NCI-H2029 (cell line): ENCODE measurements around the gene DGLUCY.
A peak's percentile ranks its signal among the peaks of the same experiment; 100 is the strongest.
"Not testable (repeated sequence)": the region's sequence is repeated elsewhere in the genome, so short reads cannot be mapped to it uniquely, and the experiment has no call there.

Experiments used
- DNase-seq: peaks from one replicate; lab custom pipeline; 2025; lab: John Stamatoyannopoulos, UW

The DGLUCY gene

DNA sequence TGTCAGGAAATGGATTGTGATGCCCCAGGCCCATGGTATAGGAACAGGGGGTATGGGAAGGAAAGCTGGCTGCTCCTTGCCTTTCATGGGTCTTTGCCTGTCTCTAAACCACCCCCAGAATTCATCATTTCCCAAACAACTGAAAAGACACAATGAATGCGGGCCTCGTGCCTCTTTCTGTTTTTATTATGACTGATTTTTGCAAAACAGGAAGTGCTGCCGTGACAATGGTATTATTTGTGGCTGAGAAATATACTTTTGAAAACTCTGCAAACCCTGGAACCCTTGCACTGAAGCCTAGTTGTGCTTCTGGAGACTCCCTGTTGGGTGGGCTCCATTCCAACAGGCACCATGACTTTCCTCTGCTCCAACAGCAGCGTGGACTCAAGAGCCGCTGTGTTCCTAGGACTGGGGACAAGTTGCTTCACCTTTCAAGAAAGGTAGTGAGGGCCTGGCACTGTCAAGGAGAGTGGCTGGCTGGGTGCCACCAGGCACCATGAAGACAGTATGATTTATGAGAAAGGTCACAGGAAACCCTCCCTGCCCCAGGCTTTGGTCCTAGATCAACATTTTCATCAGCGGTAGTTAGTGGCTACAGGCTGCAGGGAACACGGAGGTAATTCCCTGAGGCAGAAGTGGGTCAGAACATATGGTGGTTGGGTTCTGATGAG, 4.8 kb upstream of the DGLUCY start:
- no peak for DNase-seq

DNA sequence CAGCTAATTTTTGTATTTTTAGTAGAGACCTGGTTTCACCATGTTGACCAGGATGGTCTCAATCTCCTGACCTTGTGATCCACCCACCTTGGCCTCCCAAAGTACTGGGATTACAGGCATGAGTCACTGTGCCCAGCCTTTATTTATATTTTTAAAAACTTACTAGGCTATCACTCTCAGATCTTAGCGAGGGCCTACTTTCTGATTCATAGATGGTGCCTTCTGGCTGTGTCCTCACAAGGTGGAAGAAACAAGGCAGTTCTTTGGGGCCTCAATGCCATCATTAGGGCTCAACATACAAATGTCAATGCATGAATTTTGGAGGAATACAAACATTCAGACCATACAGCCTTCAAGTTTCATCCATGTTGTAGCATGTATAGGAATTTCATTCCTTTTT, 2.4 kb upstream of the DGLUCY start:
- no peak for DNase-seq

DNA sequence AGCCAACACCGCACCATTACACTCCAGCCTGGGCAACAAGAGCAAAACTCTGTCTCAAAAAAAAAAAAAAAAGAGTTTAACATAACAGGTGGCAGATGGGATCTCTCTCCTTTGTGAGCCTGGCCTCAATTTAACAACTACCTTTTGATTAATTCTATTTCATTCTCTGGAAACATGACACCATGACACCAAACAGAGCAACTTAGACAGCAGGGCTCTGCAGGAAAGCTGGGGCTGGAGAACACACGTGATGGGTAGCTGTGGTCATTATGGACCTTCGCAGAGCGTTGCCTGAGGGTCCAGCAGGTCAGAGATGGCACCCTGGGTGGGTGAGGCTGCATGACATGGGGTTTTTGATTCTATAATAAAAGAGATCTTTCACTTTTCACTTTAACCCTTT, 1.7 kb upstream of the DGLUCY start:
- DNase-seq: no peak

DNA sequence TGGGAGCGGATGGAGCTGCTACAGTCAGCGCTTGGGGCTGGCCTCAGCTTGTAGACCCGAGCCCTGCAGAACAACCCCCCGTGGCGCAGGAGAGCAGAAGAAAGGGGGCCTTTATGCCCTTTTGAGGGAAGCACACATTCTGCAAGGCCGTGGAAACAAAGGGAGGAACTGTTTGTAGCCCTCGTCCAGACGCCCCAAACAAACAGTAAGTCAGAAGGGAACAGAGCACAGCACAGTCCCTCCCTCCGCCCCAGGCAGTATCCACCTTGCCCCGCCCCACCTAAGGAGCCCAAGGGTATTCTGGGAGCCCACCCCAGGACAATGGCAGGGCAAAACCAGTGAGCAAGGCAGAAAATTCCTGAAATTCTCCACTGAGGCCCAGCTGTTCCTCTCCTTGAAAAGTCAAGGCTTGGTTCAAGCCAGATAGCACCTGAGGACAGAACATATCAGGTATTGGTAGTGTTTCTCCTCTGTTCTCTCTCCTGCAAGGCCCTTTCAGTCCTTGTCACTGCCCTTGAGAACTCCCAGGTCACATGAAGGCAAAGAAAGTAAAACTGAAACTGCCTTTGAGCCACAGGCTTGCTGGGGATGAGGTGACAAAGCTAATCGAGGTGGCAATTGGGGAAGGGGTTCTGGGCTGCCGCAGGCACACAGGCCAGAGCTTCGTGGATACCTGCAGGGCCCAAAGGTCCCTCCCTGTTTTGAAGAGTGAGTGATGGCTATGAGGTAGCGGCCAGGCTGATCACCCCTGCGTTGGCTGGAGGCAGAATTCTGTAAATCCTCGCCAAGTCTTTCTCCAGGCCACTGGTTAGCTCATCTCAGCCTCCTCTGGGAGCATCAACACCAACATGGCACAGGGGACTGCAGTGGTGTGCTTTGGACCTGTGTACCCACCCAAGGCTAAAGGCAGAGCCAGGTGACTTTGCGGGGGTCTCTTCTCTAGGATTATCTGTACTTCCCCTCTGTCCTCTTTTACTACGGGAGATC, 499 bp downstream of the DGLUCY start:
- peak; percentile 54 for DNase-seq

DNA sequence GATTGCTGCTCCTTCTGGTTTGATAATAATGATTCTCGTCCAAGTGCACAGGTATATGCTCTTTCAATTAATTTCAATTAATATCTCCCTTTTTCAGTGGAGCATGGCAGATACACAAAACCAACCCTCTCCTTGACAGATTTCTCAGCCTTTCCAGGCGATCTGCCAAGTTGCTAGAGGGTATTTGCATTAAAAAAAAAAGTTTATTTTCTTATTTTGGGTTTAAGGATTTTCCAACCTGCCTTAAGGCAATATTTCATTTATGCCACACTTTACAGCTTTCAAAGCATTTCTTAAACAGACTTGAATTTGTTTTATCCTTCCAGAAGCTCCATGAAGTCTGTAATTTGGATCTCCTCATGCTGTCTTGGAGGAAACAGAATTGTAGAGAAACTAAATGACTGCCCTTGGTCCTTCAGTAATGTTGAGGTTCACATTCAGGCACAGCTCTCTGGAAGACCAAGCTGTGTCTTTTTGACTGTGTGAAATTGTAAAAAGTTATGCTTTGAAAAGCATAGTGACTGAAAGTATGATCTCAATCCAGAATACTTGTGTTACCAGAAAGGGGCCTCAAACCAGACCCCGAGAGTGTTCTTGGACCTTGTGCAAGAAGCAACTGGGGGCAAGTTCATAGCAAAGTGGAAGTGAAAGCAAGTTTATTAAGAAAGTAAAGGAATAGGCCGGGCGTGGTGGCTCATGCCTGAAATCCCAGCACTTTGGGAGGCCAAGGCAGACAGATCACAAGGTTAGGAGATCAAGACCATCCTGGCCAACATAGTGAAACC, 2.3 kb downstream of the DGLUCY start:
- no peak for DNase-seq

DNA sequence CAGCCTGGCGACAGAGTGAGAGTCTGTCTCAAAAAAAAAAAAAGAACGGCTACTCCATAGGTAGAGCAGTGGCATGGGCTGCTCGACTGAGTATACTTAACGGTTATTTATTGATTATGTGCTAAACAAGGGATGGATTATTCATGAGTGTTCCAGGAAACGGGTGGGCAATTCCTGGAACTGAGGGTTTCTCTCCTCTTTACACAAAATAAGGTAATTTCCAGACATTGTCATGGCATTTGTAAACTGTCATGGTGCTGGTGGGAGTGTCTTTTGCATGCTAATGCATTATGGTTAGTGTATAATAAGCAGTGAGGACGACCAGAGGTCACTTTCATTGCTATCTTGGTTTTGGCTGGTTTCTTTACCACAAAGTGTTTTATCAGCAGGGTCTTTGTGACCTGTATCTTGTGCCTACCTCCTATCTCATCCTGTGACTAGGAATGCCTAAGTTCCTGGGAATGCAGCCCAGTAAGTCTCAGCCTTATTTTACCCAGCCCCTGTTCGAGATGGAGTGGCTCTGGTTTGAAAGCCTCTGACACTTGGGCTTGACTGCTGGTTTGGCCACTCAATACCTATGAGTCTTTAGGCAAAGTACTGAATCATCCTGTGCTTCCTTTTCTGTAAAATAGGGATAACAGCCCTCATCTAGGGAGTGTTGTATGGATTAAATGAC, 3.2 kb downstream of the DGLUCY start:
- DNase-seq: no peak

DNA sequence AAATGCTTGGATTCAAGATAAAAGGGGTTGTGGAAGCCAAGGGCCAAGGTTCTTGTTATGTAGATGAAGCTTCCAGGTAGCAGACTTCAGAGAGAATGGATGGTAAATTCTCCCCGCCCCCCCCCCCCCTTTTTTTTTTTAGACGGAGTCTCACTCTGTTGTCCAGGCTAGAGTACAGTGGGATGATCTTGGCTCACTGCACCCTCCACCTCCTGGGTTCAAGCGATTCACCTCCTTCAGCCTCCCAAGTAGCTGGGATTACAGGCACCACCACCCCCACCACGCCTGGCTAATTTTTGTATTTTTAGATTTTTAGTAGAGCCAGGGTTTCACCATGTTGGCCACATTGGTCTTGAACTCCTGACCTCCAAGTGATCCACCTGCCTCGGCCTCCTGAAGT, 4.1 kb downstream of the DGLUCY start:
- DNase-seq: no peak

DNA sequence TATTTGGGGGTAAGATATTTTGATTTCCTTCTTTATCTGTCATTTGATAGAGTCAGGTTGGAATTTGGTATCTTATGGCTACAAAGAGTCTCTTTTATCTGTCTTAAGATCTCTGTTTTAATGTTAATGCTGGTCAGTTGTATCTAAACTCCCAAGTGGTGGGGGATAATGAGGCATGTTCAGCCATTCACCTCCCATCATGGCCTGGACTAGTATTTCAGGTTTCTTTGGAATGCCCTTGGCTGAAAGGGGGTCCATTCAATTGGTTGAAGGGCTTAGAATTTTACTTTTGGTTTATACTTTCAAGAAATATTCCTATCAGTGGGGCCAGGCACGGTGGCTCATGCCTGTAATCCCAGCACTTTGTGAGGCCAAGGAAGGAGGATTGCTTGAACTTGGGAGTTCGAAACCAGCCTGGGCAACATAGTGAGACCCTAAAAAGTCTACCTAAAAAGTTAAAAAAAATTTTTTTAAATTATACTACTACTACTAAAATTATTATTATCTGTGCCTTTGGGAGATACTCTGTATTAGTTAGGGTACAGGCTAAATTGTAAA, 4.7 kb downstream of the DGLUCY start:
- DNase-seq: no peak

DNA sequence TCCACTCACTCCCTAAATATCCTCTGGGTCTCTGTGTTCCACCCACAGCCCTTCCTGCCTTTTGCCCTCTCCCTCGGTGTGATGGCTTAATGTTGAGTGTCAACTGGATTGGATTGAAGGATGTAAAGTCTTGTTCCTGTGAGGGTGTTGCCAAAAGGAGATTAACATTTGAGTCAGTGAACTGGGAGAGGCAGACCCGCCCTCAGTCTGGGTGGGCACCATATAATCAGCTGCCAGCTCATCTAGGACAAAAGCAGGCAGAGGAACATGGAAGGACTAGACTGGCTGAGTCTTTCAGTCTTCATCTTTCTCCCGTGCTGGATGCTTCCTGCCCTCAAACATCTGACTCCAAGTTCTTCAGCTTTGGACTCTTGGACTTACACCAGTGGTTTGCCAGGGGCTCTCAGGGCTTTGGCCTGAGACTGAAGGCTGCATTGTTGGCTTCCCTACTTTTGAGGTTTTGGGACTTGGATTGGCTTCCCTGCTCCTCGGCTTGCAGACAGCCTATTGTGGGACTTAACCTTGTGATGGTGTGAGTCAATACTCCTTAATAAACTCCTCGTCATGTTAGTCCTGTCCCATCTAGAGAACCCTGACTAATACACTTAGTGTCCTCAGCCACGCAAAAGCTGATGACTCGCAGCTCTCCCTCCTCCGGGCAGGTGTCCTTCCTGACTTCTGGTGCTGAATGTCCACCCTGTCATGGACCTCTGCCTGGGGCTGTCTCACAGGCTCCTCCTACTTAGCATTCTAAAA, 5.9 kb downstream of the DGLUCY start:
- DNase-seq: no peak

DNA sequence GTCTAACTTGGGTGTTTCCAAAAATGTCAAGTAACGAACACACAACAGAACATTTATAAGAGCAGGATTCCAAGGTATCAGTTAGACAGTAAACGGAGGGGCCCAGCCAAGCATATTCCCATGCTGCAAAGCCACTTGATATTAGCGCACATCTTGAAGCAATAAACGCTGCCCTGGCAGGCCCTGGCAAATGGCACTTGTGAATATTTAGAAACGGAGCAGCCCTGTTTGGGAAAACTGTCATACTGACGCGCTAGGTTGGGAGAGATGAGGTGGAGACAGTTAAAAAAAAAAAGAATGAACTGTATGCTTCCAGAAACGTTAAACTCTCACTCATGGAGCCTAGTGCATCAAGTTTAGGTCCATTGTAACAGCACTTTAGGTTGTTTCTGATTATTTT, 9.3 kb downstream of the DGLUCY start:
- no peak for DNase-seq

DNA sequence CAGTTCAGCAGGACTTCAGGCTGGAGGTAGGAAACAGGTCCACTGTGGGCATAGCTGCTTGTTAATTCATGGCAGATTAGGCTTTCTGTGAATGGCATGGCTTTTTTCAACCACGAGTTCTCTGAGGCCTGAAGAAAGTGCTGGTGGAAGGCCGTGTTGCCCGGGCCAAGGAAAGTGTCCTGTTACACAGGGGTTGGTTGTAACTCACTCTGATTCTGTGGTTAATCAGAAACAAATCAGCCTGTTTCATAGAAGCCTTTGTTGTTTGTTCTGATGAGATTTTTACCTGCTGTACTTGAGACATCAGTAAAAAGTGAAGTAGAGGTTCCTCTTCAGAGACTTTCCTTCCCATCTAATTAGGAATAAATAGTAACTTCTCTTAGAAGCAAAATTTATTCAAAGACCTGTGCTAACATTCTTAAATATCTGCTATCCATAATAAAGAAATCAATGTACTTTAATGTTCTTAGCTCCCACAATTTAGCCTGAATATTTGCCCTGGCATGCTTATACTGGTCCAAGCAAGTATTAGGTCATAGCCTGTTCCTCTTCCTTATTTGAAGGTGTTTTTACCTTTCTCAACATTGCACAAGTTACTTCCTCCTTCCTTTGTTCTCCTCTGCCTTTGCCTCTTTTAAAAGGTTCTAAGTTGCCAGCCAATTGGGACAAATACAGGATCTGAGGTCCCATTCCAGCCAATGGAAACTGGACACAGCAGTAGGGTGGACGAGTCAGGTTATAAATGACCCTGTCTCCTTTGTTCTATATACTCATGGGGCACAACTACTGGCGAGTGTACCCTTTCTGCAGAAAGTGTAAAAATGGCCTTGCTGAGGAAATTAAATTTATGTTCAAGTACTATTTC, 10.8 kb downstream of the DGLUCY start:
- DNase-seq: not testable (repeated sequence)

DNA sequence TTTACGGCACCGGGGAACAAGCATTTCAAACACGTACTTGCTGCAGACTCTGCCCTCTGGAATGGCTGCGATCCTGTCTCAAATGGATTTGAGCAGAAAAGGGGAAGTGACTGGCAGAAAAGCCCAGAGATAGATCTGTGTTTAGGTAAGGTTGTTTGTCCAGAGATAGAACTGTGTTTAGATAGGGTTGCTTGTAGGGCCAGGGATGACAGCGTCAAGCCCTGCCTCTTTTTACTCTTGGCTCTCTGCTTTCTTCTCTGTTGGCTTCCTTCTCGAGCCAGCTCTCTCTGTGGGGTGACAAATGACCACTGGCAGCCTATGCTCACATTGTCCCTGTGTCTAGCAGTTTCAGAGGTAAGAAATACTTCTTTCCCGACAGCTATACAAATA, 11.4 kb downstream of the DGLUCY start:
- no peak for DNase-seq

DNA sequence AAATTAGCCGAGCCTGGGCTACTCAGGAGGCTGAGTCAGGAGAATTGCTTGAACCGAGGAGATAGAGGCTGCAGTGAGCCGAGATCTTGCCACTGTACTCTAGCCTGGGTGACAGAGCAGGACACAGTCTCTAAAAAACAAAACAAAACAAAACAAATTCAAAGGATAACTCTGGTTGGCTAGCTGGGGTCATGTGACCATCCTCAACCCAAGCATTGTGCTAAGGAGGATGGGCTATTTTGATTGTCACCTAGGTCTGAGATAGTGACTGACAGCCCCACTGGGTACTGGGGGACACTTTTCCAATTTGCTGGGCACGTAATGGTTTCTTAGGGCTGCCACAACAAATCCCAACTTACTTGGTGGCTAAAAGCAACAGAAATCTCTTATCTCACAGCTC, 11.9 kb downstream of the DGLUCY start:
- DNase-seq: no peak

DNA sequence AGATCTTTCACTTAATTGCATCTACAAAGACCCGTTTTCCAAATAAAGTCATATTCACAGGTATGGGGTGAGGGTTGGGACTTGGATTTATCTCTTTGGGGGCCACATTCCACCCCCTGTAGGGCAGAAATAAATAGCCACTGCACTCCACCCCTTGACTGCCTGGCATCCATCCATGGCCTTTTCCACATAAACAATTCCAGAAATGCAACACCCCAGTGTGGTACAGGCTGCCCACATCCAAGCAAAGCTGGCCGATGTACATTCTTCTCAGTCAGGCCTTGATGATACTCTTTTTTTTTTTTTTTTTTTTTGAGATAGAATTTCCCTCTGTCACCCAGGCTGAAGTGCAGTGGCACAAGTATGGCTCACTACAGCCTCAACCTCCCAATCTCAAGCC, 12.9 kb downstream of the DGLUCY start:
- DNase-seq: no peak

DNA sequence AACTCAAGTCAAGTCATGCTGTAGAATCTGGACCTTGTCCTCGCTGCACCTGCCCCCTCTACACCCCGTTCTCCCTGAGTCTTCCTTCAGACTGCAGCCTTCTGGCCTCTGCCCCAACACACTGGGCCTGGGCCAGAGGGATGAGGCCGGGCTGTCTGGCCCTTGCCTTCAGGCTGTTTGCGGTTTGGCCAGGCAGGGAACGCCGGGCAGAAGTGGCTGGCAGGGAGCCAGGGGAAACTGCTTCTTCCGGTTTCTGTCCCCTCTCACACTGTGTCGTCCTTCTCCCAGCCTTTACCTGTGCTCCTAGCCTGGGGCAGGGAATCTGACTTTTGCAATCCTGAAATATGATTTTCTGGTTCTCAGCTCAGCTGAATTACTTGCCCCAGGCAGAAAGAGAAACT, 13.5 kb downstream of the DGLUCY start:
- peak; percentile 64 for DNase-seq

DNA sequence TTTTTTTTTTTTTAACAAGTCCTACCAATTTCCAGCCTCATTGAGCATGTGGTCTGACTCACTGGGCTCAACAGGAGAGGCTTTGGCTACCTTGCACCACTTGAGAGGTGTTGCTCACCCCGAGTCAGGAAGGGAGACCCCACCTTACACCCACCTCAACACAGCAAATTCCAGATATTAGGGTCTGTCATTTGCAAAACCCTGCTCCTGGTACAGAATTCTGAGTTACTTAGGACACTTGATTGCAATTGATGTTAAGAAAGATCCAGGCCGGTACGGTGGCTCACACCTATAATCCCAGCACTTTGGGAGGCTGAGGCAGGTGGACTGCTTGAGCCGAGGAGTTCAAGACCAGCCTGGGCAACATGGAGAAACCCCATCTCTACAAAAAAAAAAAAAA, 14.1 kb downstream of the DGLUCY start:
- no peak for DNase-seq

DNA sequence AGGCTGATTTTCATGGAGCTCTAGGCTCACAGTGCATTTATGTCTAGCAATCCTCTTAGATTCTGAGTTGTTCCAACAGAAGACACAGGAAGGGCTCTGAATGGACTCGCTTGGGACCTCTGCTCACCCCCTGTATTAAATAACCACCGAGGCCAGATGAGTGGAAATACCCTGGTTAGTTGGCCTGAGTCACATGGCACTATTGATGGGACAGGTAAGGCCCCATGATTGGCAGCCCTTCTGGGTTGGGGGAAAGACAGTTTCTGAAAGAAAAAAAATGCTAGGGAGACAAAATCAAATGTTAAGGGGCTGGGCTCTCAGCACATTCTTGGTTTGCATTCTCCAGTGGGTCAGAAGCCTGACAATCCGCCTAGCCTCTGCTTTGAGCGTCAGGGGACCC, 14.8 kb downstream of the DGLUCY start:
- DNase-seq: no peak

DNA sequence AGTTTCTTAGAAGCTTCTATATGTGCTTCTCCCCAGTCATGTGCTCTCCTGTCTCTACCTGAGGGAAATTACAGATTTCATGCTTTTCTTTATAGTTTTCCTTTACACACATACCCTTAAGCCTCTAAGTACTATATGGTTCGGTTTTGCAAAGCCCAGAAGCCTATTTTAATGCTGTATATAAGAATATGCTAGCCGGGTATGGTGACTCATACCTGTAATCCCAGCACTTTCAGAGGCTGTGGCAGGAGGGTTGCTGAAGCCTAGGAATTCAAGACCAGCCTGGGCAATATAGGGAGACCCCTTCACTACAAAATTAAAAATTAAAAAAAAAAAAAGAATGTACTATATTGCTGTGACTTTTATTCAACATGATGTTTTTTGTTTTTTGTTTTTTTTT, 15.4 kb downstream of the DGLUCY start:
- DNase-seq: no peak

DNA sequence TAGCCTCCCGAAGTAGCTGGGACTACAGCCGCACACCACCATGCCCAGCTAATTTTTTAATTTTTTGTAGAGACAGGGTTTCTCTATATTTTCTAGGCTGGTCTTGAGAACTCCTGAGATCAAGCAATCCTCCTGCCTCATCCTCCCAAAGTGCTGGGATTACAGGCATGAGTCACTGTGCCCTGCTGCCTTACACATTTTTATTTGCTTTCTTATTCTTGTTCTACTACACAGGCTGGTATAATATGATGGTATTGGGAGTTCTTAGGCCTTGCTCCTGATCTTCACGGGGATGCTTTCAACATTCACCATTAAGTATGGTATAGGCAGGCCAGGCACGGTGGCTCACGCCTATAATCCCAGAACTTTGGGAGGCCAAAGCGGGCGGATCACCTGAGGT, 21.2 kb downstream of the DGLUCY start:
- no peak for DNase-seq
